H1 (cell line): ENCODE data around the gene RFXANK. TPM values are rescaled to one million over a fixed set of nuclear protein-coding genes. Genes with fewer than 3 reads are reported as not detected.

Source experiments
- CTCF ChIA-PET: fragments of 300-600 bp; sonication (Branson Sonifier 250); formaldehyde crosslinking; loops from one replicate; lab custom pipeline; 2021; ENCODE audit not compliant: partially characterized antibody; lab: Charles Lee
- POLR2A ChIA-PET: fragments of 300-600 bp; sonication (Branson Sonifier 250); formaldehyde crosslinking; loops from one replicate; lab custom pipeline; 2021; ENCODE audit warnings: inconsistent platforms; ENCODE audit not compliant: partially characterized antibody; lab: Charles Lee
- DNase-seq, 2 experiments: peaks; one replicate each; pipeline versions ENCODE4 v3.0.0 to v3.0.0-alpha.2; 2010 to 2022; ENCODE audit warnings: low spot score in 2 of 2, low read depth in 1 of 2, mixed read lengths in 1 of 2
- FAIRE-seq: peaks from 2 replicates; lab custom pipeline; 2011; peaks lifted over from hg19 to GRCh38; lab: Jason Lieb, UNC
- H2AFZ ChIP-seq: 2 replicates; pipeline ENCODE4 v1.8.1; 2012; ENCODE audit warnings: low read length, inconsistent platforms
- H2AK5ac ChIP-seq: 2 replicates; pipeline ENCODE4 v1.6.1; 2013; ENCODE audit warnings: low read depth, low read length
- H2BK120ac ChIP-seq: replicated peaks from 2 replicates; pipeline ENCODE3; 2013; ENCODE audit warnings: low read depth, low read length, inconsistent platforms
- H2BK12ac ChIP-seq: 2 replicates; pipeline ENCODE4 v1.6.1; 2013; ENCODE audit warnings: low read depth, low read length
- H2BK15ac ChIP-seq: 2 replicates; pipeline ENCODE4 v1.6.1; 2013; ENCODE audit warnings: low read length
- H2BK20ac ChIP-seq: 2 replicates; pipeline ENCODE4 v1.6.1; 2013; ENCODE audit warnings: low read length
- H2BK5ac ChIP-seq: 2 replicates; pipeline ENCODE4 v1.6.1; 2013; ENCODE audit warnings: low read depth, low read length
- H3K14ac ChIP-seq: 2 replicates; pipeline ENCODE4 v1.6.1; 2013; ENCODE audit warnings: inconsistent platforms; ENCODE audit not compliant: insufficient read length
- H3K18ac ChIP-seq: 2 replicates; pipeline ENCODE4 v1.6.1; 2013; ENCODE audit warnings: low read length; ENCODE audit errors: extremely low read depth
- H3K23ac ChIP-seq: 2 replicates; pipeline ENCODE4 v1.6.1; 2013; ENCODE audit warnings: inconsistent platforms; ENCODE audit not compliant: insufficient read length
- H3K23me2 ChIP-seq: 2 replicates; pipeline ENCODE4 v1.6.1; 2013; ENCODE audit warnings: low read depth, low read length
- H3K27ac ChIP-seq: 2 replicates; pipeline ENCODE4 v1.6.1; 2011; ENCODE audit warnings: low read depth, low read length, inconsistent platforms
- H3K27me3 ChIP-seq, 4 experiments: replicated peaks in 1 of 4; 1 replicate in 1 of 4; 2 replicates in 3 of 4; pipeline versions ENCODE4 v1.6.1 to v1.8.1; 2011 to 2013; ENCODE audit warnings: low read length in 3 of 4, mild to moderate bottlenecking in 3 of 4, inconsistent platforms in 2 of 4, mixed read lengths in 2 of 4, moderate library complexity in 1 of 4; ENCODE audit not compliant: control insufficient read depth in 3 of 4, insufficient read depth in 3 of 4; ENCODE audit errors: extremely low read depth in 1 of 4
- H3K36me3 ChIP-seq, 4 experiments: 2 replicates each; pipeline versions ENCODE4 v1.6.1 to v1.8.1; 2011 to 2013; ENCODE audit warnings: mild to moderate bottlenecking in 4 of 4, low read length in 3 of 4, moderate library complexity in 2 of 4, control low read depth in 1 of 4, inconsistent platforms in 1 of 4; ENCODE audit not compliant: insufficient read depth in 4 of 4, control insufficient read depth in 2 of 4
- H3K4ac ChIP-seq: replicated peaks from 2 replicates; pipeline ENCODE3; 2013; ENCODE audit warnings: low read length, low read depth, mixed read lengths, inconsistent platforms; ENCODE audit not compliant: insufficient read length
- H3K4me1 ChIP-seq, 4 experiments: replicated peaks in 1 of 4; 1 replicate in 1 of 4; 2 replicates in 3 of 4; pipeline versions ENCODE4 v1.6.1 to v1.8.1; 2011 to 2013; ENCODE audit warnings: low read length in 3 of 4, inconsistent platforms in 2 of 4, mixed read lengths in 1 of 4; ENCODE audit not compliant: insufficient read depth in 4 of 4, control insufficient read depth in 3 of 4
- H3K4me2 ChIP-seq, 2 experiments: 2 replicates each; pipeline versions ENCODE4 v1.6.1 to v1.8.1; 2011 to 2013; ENCODE audit warnings: low read depth in 2 of 2, low read length in 2 of 2, control low read depth in 1 of 2, inconsistent platforms in 1 of 2, mild to moderate bottlenecking in 1 of 2; ENCODE audit not compliant: insufficient read depth in 1 of 2
- H3K4me3 ChIP-seq, 4 experiments: fragments of 200-600, 300-600 bp in 1 of 4; sonication (generic), shearing (Covaris generic), sonication (Bioruptor Twin) in 1 of 4; 2 replicates each; pipeline versions ENCODE4 v1.5.1 to v1.8.1; 2011 to 2016; ENCODE audit warnings: low read length in 4 of 4, low read depth in 3 of 4, control low read depth in 2 of 4, inconsistent platforms in 2 of 4, mild to moderate bottlenecking in 2 of 4, mixed read lengths in 1 of 4, moderate library complexity in 1 of 4; ENCODE audit not compliant: insufficient read depth in 2 of 4; ENCODE audit errors: extremely low read depth in 1 of 4
- H3K56ac ChIP-seq: replicated peaks from 2 replicates; pipeline ENCODE3; 2013; ENCODE audit warnings: low read depth, mild to moderate bottlenecking, mixed read lengths, low read length, inconsistent platforms; ENCODE audit not compliant: insufficient read length
- H3K79me1 ChIP-seq: 2 replicates; pipeline ENCODE4 v1.6.1; 2013; ENCODE audit warnings: low read depth, low read length, control low read depth
- H3K79me2 ChIP-seq, 2 experiments: 2 replicates each; pipeline versions ENCODE4 v1.6.1 to v1.8.1; 2012 to 2013; ENCODE audit warnings: low read length in 2 of 2, mild to moderate bottlenecking in 2 of 2, inconsistent platforms in 1 of 2; ENCODE audit not compliant: insufficient read depth in 2 of 2, control insufficient read depth in 1 of 2
- H3K9ac ChIP-seq, 4 experiments: replicated peaks in 1 of 4; 1 replicate in 1 of 4; 2 replicates in 3 of 4; pipeline versions ENCODE4 v1.6.1 to v1.8.1; 2011 to 2013; ENCODE audit warnings: low read depth in 3 of 4, low read length in 3 of 4, control low read depth in 2 of 4, mild to moderate bottlenecking in 2 of 4, moderate library complexity in 2 of 4, inconsistent platforms in 1 of 4; ENCODE audit errors: extremely low read depth in 1 of 4
- H3K9me3 ChIP-seq, 2 experiments: 2 replicates each; pipeline versions ENCODE4 v1.6.1 to v1.8.1; 2012 to 2013; ENCODE audit warnings: mild to moderate bottlenecking in 2 of 2, moderate library complexity in 2 of 2, control low read depth in 1 of 2, inconsistent platforms in 1 of 2, low read depth in 1 of 2, low read length in 1 of 2, mixed read lengths in 1 of 2; ENCODE audit not compliant: insufficient read depth in 2 of 2
- H4K20me1 ChIP-seq, 2 experiments: replicated peaks in 1 of 2; 2 replicates each; pipeline versions ENCODE3 to v1.8.1; 2011 to 2013; ENCODE audit warnings: inconsistent platforms in 2 of 2, low read length in 2 of 2, mild to moderate bottlenecking in 1 of 2; ENCODE audit not compliant: insufficient read depth in 2 of 2, control insufficient read depth in 1 of 2
- H4K5ac ChIP-seq: 2 replicates; pipeline ENCODE4 v1.6.1; 2013; ENCODE audit warnings: low read length, low read depth, mixed read lengths, inconsistent platforms; ENCODE audit not compliant: insufficient read length
- H4K8ac ChIP-seq: 2 replicates; pipeline ENCODE4 v1.8.0; 2013; ENCODE audit warnings: mild to moderate bottlenecking, moderate library complexity, low read length, inconsistent platforms; ENCODE audit not compliant: insufficient read depth; ENCODE audit errors: extremely low read depth
- H4K91ac ChIP-seq: replicated peaks from 2 replicates; pipeline ENCODE3; 2013; ENCODE audit warnings: low read length, mixed read lengths, inconsistent platforms; ENCODE audit not compliant: insufficient read length
- CBX5 ChIP-seq: fragments of 300-800, 300-1000 bp; sonication (generic); IDR thresholded peaks from 2 replicates; pipeline ENCODE4 v1.7.1; 2016; ENCODE audit warnings: antibody characterized with exemption, low read length, low read depth
- CEBPB ChIP-seq: IDR thresholded peaks from 2 replicates; pipeline ENCODE4 v1.6.1; 2012; ENCODE audit warnings: low read depth, low read length
- HDAC6 ChIP-seq: IDR thresholded peaks from one replicate; pipeline ENCODE4 v1.7.1; 2012; ENCODE audit warnings: low read depth, mild to moderate bottlenecking, inconsistent platforms, low read length, moderate library complexity
- JUN ChIP-seq: IDR thresholded peaks from 2 replicates; pipeline ENCODE4 v1.6.1; 2011; ENCODE audit warnings: low read depth, mild to moderate bottlenecking, improper control_type of control experiment, low read length
- MAX ChIP-seq: IDR thresholded peaks from 2 replicates; pipeline ENCODE4 v1.6.1; 2012; ENCODE audit warnings: inconsistent platforms
- NRF1 ChIP-seq: IDR thresholded peaks from 2 replicates; pipeline ENCODE4 v1.6.1; 2011; ENCODE audit warnings: mild to moderate bottlenecking, low read depth, low read length, improper control_type of control experiment
- POLR2A ChIP-seq, 2 experiments: IDR thresholded peaks; 1 replicate in 1 of 2; 2 replicates in 1 of 2; pipeline ENCODE4 v1.6.1; 2011; ENCODE audit warnings: low read depth in 2 of 2, low read length in 2 of 2, mild to moderate bottlenecking in 2 of 2; ENCODE audit errors: control extremely low read depth in 1 of 2
- RFX5 ChIP-seq: IDR thresholded peaks from 2 replicates; pipeline ENCODE4 v1.6.1; 2011; ENCODE audit warnings: low read depth, low read length, improper control_type of control experiment, borderline replicate concordance
- SIN3A ChIP-seq, 2 experiments: IDR thresholded peaks in 1 of 2; conservative IDR thresholded peaks in 1 of 2; 2 replicates each; pipeline ENCODE4 v1.6.1; 2011 to 2012; ENCODE audit warnings: low read length in 2 of 2, improper control_type of control experiment in 1 of 2, low read depth in 1 of 2, mild to moderate bottlenecking in 1 of 2
- TAF1 ChIP-seq: IDR thresholded peaks from 2 replicates; pipeline ENCODE4 v1.6.1; 2011; ENCODE audit warnings: mild to moderate bottlenecking, low read depth, low read length
- USF2 ChIP-seq: IDR thresholded peaks from 2 replicates; pipeline ENCODE4 v1.6.1; 2011; ENCODE audit warnings: low read length, improper control_type of control experiment
- WGBS, 2 experiments: shearing (Covaris generic) in 1 of 2; methylation state at CpG; one replicate each; pipeline versions ENCODE4 v1.1.6 to v1.1.7; 2013 to 2015; ENCODE audit warnings: low lambda C conversion rate in 2 of 2, mixed read lengths in 2 of 2, inconsistent platforms in 1 of 2, low coverage in 1 of 2, missing lambda C conversion rate in 1 of 2; ENCODE audit not compliant: insufficient replicate concordance in 2 of 2, insufficient coverage in 1 of 2, insufficient read length in 1 of 2; ENCODE audit errors: extremely low coverage in 1 of 2, missing lambda C conversion rate in 1 of 2; 5-methylcytosine and 5-hydroxymethylcytosine counted together
- polyA plus RNA-seq, 7 experiments: library from polyadenylated mRNA; depleted of rRNA in 3 of 7; stranded (reverse) in 5 of 7; unstranded in 2 of 7; fragments of >200 nt in 5 of 7; fragments of 200-250 nt in 2 of 7; gene quantifications; 1 replicate in 5 of 7; 2 replicates in 1 of 7; 4 replicates in 1 of 7; pipeline versions ENCODE4 v1.2.1 to v1.2.3, GENCODE V29; 2011 to 2013; ENCODE audit warnings: missing spikeins in 2 of 7, mixed read lengths in 2 of 7
- total RNA-seq: library from RNA; stranded (reverse); fragmentation: NEBNext Ultra II Directional; extraction: Animal tissue kit (Norgen Biotek cat#: 25700); gene quantifications from 2 replicates; pipeline ENCODE4 v1.2.1, GENCODE V29; 2021

RFXANK gene
- total and polyA plus RNA-seq, 2 of the 8 experiments (the other 6 are each of a cell fraction or from before 2014, with no cell fraction given), result 72.9 to 87.5 TPM

- H2BK120ac ChIP-seq, result no peak overlapping the region
- H4K20me1 ChIP-seq, result no peaks in the 10 kb centered on the region
- H4K91ac ChIP-seq, result no peak overlapping the region
- peaks cover 4 to 10% of the 10 kb centered on the region in 2 experiments for H3K9me3 ChIP-seq
- H3K4me2 ChIP-seq, result no peak overlapping the region
- ChIA-PET POLR2A (interaction anchor here (0.7 to 1.2 kb wide), 4 partner anchors 14 to 175 kb away, joined by 3 read pairs; partner anchors contain the start of gene GATAD2A), CTCF (interaction anchor here (0.8 to 1.5 kb wide), 5 partner anchors 8 to 175 kb away, joined by 3 to 5 read pairs (median 4); no protein-coding TSS in a partner anchor)
- H3K79me2 ChIP-seq, result no peaks in the 10 kb centered on the region
- FAIRE-seq, result no peak
- H4K8ac ChIP-seq, result no peak overlapping the region
- peaks cover 0 to 5% (median under 1%) of the 10 kb centered on the region in 4 experiments; a peak in 4 of 7 replicates for H3K27me3 ChIP-seq
- H2BK15ac ChIP-seq, result no peak overlapping the region
- H3K4me1 ChIP-seq, result peaks cover 0 to 7% (median 3%) of the 10 kb centered on the region in 4 experiments; a peak in 4 of 7 replicates
- no peak overlapping the region for H3K14ac ChIP-seq
- H4K5ac ChIP-seq, result no peak overlapping the region
- H2BK12ac ChIP-seq, result no peak overlapping the region
- H3K23me2 ChIP-seq, result peaks cover 3% of the 10 kb centered on the region; the same call in 1 of the 2 replicates
- H3K27ac ChIP-seq, result no peak overlapping the region
- H3K4ac ChIP-seq, result no peak overlapping the region
- no peak overlapping the region for H3K4me3 ChIP-seq
- H3K9ac ChIP-seq, result no peak overlapping the region
- no peaks in the 10 kb centered on the region for H3K79me1 ChIP-seq
- 92% methylated on average over 3 of the region's 3 CpGs; no CpG with 5 or more reads in 1 of the 2 experiments for WGBS, 2 experiments
- DNase-seq, result no peak
- H2BK20ac ChIP-seq, result no peak overlapping the region
- H2AK5ac ChIP-seq, result no peak overlapping the region
- no peak overlapping the region for H3K56ac ChIP-seq
- H3K18ac ChIP-seq, result no peak overlapping the region
- no peak overlapping the region for H2AFZ ChIP-seq
- no peak overlapping the region for H3K23ac ChIP-seq
- H3K36me3 ChIP-seq, result no peaks in the 10 kb centered on the region
- H2BK5ac ChIP-seq, result no peak overlapping the region
- TF ChIP-seq HDAC6 (no peak), RFX5 (no peak), TAF1 (no peak), JUN (no peak), MAX (no peak), NRF1 (no peak), CEBPB (no peak), CBX5 (no peak), POLR2A (IDR thresholded peaks at IDR 0.05; ENCODE audit: control extremely low read depth in 1 of 2, low read depth in 2 of 2, low read length in 2 of 2) (no peak), SIN3A (conservative IDR thresholded peaks at IDR 0.05 in 1 of 2, IDR thresholded peaks at IDR 0.05 in 1 of 2; ENCODE audit: low read depth in 1 of 2, low read length in 2 of 2) (no peak), USF2 (no peak)
Observed at GRCh38 chr19:19229701-19230100, 37.6 kb downstream of the RFXANK start.
